Right lobe of liver (tissue), 4 donors: ENCODE data around the gene CBLN4.

Experiments
- POLR2A ChIP-seq: fragments of 450-650 bp; IDR thresholded peaks from one replicate; pipeline ENCODE4 v1.6.1; 2017; ENCODE audit warnings: antibody characterized with exemption, mild to moderate bottlenecking
- TF ChIP-seq, protein P1 (sequence below), 4 donors: fragments of 200-600 bp in 3 of 4; fragments of 450-650 bp in 1 of 4; IDR thresholded peaks; one replicate each; pipeline versions ENCODE4 v1.5.1 to v1.8.0; 2016 to 2022; ENCODE audit warnings: antibody characterized with exemption in 4 of 4, mild to moderate bottlenecking in 2 of 4
- donor health status: DM: no; HTN: no; CAD: no.
- donor health status: DM: no; HTN: no; CAD: no.
- donor health status: DM: no; HTN: yes; CAD: no.

DNA sequence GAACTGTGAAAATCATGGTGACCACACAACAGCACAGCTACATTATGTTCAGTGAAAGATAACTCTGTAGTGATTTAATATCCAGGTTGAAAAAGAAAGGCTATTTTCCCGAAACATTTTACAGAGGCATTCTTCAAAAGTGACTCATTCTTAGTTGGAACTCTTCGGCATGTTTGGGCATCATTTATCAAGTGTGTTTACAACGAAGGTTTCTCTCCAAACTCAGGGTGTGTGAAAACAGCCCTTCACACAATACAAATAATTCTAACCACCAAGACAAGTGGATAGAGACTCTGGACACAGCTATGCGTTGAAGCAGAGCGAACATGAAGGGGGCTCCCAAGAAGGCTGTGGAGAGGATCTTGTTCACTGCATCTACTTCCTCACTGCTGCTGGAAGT lies 57.6 kb downstream of the CBLN4 start:
- TF ChIP-seq, protein P1, sequence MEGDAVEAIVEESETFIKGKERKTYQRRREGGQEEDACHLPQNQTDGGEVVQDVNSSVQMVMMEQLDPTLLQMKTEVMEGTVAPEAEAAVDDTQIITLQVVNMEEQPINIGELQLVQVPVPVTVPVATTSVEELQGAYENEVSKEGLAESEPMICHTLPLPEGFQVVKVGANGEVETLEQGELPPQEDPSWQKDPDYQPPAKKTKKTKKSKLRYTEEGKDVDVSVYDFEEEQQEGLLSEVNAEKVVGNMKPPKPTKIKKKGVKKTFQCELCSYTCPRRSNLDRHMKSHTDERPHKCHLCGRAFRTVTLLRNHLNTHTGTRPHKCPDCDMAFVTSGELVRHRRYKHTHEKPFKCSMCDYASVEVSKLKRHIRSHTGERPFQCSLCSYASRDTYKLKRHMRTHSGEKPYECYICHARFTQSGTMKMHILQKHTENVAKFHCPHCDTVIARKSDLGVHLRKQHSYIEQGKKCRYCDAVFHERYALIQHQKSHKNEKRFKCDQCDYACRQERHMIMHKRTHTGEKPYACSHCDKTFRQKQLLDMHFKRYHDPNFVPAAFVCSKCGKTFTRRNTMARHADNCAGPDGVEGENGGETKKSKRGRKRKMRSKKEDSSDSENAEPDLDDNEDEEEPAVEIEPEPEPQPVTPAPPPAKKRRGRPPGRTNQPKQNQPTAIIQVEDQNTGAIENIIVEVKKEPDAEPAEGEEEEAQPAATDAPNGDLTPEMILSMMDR (IDR thresholded peaks at IDR 0.05) = no peak
- TF ChIP-seq POLR2A = no peak
